ENCODE data around the gene FRMD4A.
"Not testable (repeated sequence)": the region's sequence is repeated elsewhere in the genome, so short reads cannot be mapped to it uniquely, and the experiment has no call there.

Gene FRMD4A

GRCh38 chr10:14200698-14201544 is 129.8 kb downstream of the FRMD4A start:
- H3K4me3 ChIP-seq (ENCODE audit: control insufficient read depth, low read depth, low read length), result no peak overlapping the region
- peak; percentile 36 for TF ChIP-seq CTCF (conservative IDR thresholded peaks at IDR 0.05; ENCODE audit: control insufficient read depth, insufficient read depth, low read depth, low read length)
- DNase-seq (ENCODE audit: low read depth), result no peak

- DNase-seq (ENCODE audit: low read depth), result not testable (repeated sequence)
Measured at GRCh38 chr10:14199098-14199497, 131.6 kb downstream of the FRMD4A start.

GRCh38 chr10:14198078-14198477 is 132.6 kb downstream of the FRMD4A start:
- H3K4me3 ChIP-seq (ENCODE audit: control insufficient read depth, low read depth, low read length), result no peak overlapping the region
- no peak for TF ChIP-seq CTCF (conservative IDR thresholded peaks at IDR 0.05; ENCODE audit: control insufficient read depth, insufficient read depth, low read depth, low read length)
- no peak for DNase-seq (ENCODE audit: low read depth)

More at GRCh38 chr10:14199098-14199497, 131.6 kb downstream of the FRMD4A start:
- H3K4me3 ChIP-seq (ENCODE audit: control insufficient read depth, low read depth, low read length), result not testable (repeated sequence)

- no peak for TF ChIP-seq CTCF (conservative IDR thresholded peaks at IDR 0.05; ENCODE audit: control insufficient read depth, insufficient read depth, low read depth, low read length)
- no peak overlapping the region for H3K4me3 ChIP-seq (ENCODE audit: control insufficient read depth, low read depth, low read length)
- DNase-seq (ENCODE audit: low read depth), result no peak
Measured at GRCh38 chr10:14196113-14196512, 134.6 kb downstream of the FRMD4A start.

- no peak for DNase-seq (ENCODE audit: low read depth)
- TF ChIP-seq CTCF (conservative IDR thresholded peaks at IDR 0.05; ENCODE audit: control insufficient read depth, insufficient read depth, low read depth, low read length), result no peak
Measured at GRCh38 chr10:14195433-14195832, 135.3 kb downstream of the FRMD4A start.

GRCh38 chr10:14192746-14193145 is 138.0 kb downstream of the FRMD4A start:
- no peak for TF ChIP-seq CTCF (conservative IDR thresholded peaks at IDR 0.05; ENCODE audit: control insufficient read depth, insufficient read depth, low read depth, low read length)
- no peak for DNase-seq (ENCODE audit: low read depth)

More at GRCh38 chr10:14195433-14195832, 135.3 kb downstream of the FRMD4A start:
- H3K4me3 ChIP-seq (ENCODE audit: control insufficient read depth, low read depth, low read length), result no peak overlapping the region

GRCh38 chr10:14191871-14192270 is 138.9 kb downstream of the FRMD4A start:
- TF ChIP-seq CTCF (conservative IDR thresholded peaks at IDR 0.05; ENCODE audit: control insufficient read depth, insufficient read depth, low read depth, low read length), result no peak
- DNase-seq (ENCODE audit: low read depth), result no peak
- no peak overlapping the region for H3K4me3 ChIP-seq (ENCODE audit: control insufficient read depth, low read depth, low read length)

More at GRCh38 chr10:14192746-14193145, 138.0 kb downstream of the FRMD4A start:
- H3K4me3 ChIP-seq (ENCODE audit: control insufficient read depth, low read depth, low read length), result no peak overlapping the region
